ENCODE data around the gene CCN6.

DNA sequence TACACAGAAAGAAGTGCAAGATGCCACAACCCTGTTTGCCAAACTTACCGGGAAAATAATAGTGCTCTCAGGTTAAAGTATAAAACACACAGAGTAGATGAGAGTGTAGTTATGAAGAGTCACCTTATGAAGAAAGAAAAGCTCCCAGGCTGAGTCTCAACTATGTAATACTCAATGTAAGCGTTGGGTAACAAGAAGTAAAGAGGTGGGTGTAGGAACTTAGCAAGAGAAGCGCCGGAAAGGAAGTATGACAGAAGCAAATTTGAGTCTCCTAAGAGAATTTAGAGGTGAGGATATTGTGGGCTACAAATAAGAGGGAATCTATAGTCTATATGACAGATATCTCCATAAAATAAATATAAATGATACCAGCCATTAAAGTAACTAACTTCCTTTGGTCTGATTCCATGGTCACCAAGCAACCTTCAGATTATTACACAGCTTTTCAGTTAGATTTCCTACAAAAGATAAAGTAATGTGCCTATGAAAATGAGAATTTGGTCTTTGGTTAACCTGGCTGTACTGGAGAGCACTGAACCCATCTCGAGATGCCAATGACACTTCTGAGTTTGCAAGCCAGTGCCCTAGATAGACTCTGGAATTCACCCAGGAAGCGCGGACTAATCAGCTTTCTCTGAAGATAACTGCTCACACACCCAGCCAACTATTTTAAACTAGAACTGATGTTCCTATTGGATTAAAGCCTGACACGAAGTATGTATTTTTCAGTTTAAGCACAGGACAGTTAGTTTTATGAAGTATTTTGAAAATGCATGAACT lies 31.6 kb downstream of the CCN6 start:
- TF ChIP-seq POLR2A (IDR thresholded peaks at IDR 0.05), result no peak
- no peak for TF ChIP-seq CTCF (IDR thresholded peaks at IDR 0.05)
